HG02981 (cell line): Measurements from ENCODE around the gene DMPK.

ENCODE experiments used
- ATAC-seq: cut with Tn5 transposase; IDR thresholded peaks from one replicate; pipeline ENCODE4 v1.9.1; 2021; ENCODE audit warnings: mild to moderate bottlenecking, moderate library complexity; ENCODE audit not compliant: unreplicated experiment

Gene DMPK

GRCh38 chr19:45782162-45782691, at the start of gene DMPK:
TSS of gene DMPK (minus strand) at chr19:45782490. CDS start at chr19:45782352, 138 bp downstream.
- ATAC-seq, result no peak

- no peak for ATAC-seq
These were observed 46.7 kb upstream of the DMPK start for GRCh38 chr19:45828945-45829344.

- no peak for ATAC-seq
These were observed 46.2 kb upstream of the DMPK start for GRCh38 chr19:45828523-45828922.

DNA sequence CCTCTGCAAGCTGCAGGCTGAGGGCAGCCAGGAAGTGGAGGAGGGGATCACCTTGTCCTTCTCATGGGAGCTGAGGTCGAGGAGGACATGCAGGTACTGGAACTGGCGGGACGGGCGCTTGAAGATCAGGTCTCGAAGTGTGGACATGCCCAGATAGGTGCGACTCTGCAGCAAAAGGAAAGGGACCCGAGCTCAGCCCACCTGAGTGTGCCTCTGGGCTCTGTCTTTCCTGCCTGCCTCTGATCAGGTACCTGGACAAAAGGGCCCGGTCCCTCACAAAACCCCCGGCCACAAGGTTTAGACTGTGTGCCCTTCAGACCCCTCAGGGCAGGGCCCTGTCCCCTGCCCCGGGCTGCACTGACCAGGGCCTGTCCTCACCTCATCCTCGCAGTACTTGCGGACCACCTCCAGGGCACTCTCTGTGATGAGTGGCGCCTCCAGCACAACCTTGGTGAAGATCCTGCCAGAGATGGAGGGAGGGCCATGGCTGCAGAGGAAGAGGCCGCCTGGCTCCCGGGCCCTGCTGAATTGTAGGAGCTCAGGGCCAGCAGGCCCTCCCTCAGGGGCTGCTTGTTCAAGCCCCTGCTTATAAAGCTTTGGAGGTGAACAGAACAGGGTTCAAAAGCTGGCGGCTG, 45.3 kb upstream of the DMPK start:
- no peak for ATAC-seq

- no peak for ATAC-seq
These were observed 44.6 kb upstream of the DMPK start for GRCh38 chr19:45826934-45827333.

DNA sequence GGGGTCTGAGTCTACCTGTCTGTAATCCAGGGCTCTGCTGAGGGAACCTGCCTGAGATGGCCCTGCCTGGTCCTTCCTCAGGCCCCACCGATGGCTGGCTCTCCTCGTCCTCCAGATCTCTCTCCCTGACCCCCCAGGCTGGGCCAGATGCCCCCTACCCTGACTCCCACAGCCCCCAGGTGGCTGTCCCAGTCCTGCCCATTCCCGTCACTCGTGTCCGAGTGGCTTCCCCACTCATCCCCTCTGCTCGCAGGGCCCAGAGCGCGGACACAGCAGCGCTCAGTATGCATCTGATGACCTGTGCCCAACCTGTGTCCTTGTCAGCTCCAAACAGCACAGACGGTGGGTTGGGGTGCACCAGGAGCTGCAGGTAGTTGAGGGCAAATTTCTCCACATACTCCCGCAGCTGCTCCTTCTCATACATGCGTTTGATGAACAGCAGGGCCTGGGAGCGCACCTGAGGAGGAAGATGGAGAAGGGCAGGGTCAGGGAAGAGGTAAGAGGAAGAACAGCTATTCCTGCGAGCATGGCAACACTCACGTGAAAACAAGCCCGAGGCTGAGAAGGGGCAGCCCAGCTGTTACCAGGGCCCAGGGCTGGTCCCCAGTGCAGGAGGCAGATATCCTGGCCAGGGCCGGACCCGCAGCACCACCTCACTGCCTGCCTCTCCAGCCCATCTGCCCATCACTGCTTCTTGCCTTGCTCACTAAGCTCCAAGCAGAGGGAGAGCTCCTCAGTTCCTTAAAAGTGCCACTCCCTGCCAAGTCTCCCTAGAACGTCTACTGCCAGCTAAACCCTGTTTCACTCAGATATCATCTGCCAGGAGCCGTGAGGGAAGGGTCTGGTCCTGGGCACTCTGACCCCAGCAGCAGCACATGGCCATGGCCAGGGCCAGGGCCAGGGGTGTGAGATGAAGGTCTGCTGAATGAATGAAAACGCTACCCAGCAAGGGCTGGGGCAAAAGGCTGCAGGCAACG, 43.9 kb upstream of the DMPK start:
- ATAC-seq, result no peak

DNA sequence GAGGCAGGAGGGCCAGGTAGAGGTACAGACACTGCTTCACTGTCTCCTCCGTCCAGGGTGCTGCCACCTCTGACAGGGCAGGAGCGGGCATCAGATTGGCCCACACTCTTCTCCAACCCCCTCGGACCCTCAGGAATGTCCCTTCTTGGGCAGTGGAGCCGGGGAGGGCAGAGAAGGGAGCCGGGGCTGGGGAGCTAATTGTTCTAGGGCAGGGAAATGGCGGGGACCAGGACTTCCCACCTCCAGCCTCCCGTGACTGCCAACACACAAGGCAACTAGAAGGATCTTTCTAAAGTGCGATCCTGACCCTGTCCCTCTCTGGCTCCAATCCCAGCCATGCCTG, 42.9 kb upstream of the DMPK start:
- ATAC-seq, result no peak

GRCh38 chr19:45824531-45825262, 42.4 kb upstream of the DMPK start:
- ATAC-seq, result no peak

DNA sequence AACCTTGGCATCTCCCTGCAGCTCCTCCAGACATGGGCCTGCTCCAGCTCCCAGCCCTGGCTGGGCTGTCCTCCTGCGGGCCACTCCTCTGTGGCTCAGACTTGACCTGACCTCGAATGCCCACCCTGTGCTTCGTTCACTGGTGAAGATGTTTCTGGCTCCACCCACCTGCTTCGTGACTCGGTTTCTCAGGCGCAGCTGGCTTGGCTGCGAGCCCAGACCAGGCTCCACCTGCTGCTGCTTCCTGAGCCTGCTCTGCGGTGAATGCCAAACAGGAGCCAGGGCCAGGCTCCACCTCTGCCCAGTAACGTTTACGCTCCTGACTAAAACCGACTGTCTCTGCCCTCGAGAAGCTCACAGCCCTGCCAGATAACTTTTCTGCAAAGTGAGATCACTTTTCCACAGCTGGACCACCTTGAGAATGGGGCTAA, 41.8 kb upstream of the DMPK start:
- no peak for ATAC-seq

GRCh38 chr19:45823182-45823581, 40.9 kb upstream of the DMPK start:
- no peak for ATAC-seq

DNA sequence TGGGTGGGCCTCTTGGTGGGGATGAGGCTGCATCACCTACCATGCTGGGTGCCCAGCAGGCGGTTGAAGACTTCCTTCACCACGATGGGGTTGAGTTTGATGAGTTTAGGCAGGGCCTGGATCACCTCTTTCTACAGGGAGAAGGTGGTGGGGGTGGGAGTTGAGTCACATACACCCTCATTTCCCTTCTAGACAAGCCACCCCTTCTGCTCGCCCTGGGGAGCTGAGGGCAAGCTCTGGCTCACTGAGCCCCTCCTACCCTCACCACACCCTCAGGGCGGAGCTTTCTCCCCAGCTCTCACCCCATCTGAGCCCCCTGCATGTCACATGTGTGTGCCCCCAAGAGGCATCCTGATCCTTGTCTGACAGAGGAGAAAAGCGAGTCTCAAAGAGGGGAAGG, 40.4 kb upstream of the DMPK start:
- no peak for ATAC-seq

GRCh38 chr19:45821570-45821969, 39.3 kb upstream of the DMPK start:
- ATAC-seq, result no peak

DNA sequence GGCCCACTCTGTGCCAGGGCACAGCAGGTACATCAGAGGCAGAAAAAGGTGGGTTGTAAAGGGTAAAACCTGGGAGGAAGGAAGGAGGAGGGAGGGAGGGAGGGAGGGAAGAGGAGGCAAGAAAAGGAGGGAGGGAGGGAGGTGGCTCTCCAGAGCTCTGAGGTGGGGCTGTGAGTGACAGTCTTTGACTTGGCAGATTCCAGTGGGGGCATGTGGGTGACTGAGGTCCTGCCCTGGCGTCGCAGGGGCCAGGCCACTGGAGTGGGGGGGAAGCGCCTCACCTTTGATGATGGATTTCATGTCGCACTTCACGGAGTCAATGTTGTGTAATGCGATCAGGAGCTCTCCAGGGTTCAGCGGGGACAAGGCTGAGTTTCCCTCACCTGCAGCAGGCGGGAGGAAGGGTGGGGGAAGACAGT, 38.8 kb upstream of the DMPK start:
- no peak for ATAC-seq

DNA sequence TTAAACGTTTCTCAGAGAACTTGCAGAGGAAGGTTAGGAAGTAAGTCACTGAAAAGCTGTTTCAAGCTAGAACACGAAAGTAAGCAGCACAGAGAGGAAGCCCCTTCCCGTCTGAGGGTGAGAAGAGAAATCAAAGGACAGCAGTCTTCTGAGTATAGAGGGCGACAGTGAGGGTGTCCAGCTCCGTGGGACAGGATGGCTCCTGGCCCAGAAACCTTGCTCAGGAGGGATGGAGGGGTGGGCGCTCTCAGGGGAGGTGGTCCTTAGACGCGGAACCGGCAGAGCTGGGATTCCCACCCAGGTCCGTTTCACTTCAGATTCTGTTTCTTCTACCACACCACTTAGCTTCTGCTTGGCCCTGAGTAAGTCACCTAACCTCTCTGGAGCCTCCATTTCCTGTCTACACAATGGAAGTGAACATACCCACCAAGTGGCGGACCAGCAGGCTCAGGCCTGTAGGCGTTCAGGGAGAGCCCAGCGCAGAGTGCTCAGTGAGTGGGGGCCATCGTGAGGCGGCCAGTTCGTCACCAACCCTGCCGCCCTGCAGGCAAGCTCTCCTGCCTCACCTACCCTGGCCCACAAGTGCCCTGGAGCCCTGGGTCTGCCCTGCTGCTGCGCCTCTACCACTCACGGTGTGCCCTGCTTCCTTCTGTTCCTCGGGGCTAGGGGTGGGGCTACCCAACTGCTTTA, 38.3 kb upstream of the DMPK start:
- no peak for ATAC-seq

GRCh38 chr19:45819769-45820168, 37.5 kb upstream of the DMPK start:
- no peak for ATAC-seq

GRCh38 chr19:45817725-45818301, 35.5 kb upstream of the DMPK start:
- no peak for ATAC-seq

GRCh38 chr19:45817010-45817724, 34.9 kb upstream of the DMPK start:
- peak; percentile 86 for ATAC-seq

DNA sequence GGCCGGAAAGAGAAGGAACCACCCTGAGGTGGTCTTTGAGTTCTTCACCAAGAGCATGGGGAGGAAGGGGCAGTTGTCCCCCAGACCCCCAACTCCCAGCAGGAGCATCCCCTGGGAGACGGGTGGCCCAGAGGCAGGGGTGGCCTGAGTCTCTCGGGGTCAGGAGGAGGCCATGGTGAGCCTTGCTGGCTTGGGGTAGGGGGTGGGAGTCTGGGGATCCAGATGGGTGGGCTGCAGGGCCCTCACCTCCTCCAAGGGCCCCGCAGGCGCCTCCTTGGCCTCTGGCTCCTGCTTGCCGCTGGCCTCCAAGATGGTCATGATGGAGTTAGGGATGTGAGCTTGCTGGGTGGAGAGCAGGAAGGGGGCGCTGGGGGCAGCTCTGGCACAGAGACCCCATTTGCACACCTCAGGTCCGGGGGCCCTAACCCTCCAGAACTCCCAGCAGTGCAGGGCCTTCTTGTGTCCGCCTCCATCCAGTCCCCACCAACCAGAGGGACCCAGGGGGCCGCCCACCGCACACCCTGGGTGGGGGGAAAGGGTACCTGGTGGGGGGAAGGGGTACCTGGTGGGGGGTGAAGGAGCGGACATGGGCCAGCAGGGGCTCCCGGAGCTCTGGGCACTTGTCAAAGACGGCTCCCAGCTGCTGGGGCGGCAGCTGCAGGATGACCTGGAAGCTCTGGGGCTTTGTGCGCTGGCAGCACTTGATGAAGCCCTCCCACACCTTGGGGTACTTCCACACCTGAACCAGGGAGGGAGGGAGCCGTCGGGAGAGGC, 34.1 kb upstream of the DMPK start:
- ATAC-seq, result no peak
